OCI-LY1 (cell line): Measurements from ENCODE around the gene S100A4.
"Not testable (repeated sequence)": the region's sequence is repeated elsewhere in the genome, so short reads cannot be mapped to it uniquely, and the experiment has no call there.

Experiments
- H2AFZ ChIP-seq: fragments of 200-600 bp; sonication (generic), shearing (Covaris generic); 2 replicates; pipeline ENCODE4 v1.6.0; 2014; ENCODE audit warnings: antibody characterized with exemption, mild to moderate bottlenecking, low read length
- H3F3A ChIP-seq: fragments of 200-600 bp; sonication (generic), shearing (Covaris generic); 2 replicates; pipeline ENCODE4 v1.6.0; 2014; ENCODE audit warnings: mild to moderate bottlenecking, antibody characterized with exemption, low read length, moderate library complexity; ENCODE audit not compliant: insufficient read depth
- H3K27ac ChIP-seq: fragments of 200-600 bp; sonication (generic); 2 replicates; pipeline ENCODE4 v1.5.1; 2014; ENCODE audit warnings: low read length, mixed run types, mild to moderate bottlenecking, low read depth; ENCODE audit not compliant: poor library complexity, severe bottlenecking
- H3K27me3 ChIP-seq: fragments of 200-600 bp; sonication (generic); 2 replicates; pipeline ENCODE4 v1.6.0; 2014; ENCODE audit warnings: antibody characterized with exemption, mild to moderate bottlenecking, low read length, moderate library complexity; ENCODE audit not compliant: insufficient read depth
- H3K36me3 ChIP-seq: fragments of 200-600 bp; sonication (generic); 2 replicates; pipeline ENCODE4 v1.6.1; 2014; ENCODE audit warnings: mild to moderate bottlenecking, antibody characterized with exemption, low read length, moderate library complexity, mixed read lengths; ENCODE audit not compliant: insufficient read depth
- H3K4me1 ChIP-seq: fragments of 200-600 bp; sonication (generic); 2 replicates; pipeline ENCODE4 v1.5.1; 2014; ENCODE audit warnings: mild to moderate bottlenecking, low read length, moderate library complexity; ENCODE audit not compliant: insufficient read depth, severe bottlenecking
- H3K4me2 ChIP-seq: fragments of 200-600 bp; sonication (generic), shearing (Covaris generic); 2 replicates; pipeline ENCODE4 v1.6.1; 2014; ENCODE audit warnings: low read length
- H3K4me3 ChIP-seq: fragments of 200-600 bp; sonication (generic); 2 replicates; pipeline ENCODE4 v1.5.1; 2014; ENCODE audit warnings: low read length, low read depth, mild to moderate bottlenecking, mixed read lengths; ENCODE audit not compliant: poor library complexity, severe bottlenecking
- H3K79me2 ChIP-seq: fragments of 200-600 bp; shearing (Covaris generic); 2 replicates; pipeline ENCODE4 v1.6.1; 2016; ENCODE audit warnings: mixed run types, low read length, mixed read lengths; ENCODE audit not compliant: insufficient read depth
- H3K9ac ChIP-seq: fragments of 200-600 bp; sonication (generic), shearing (Covaris generic); 2 replicates; pipeline ENCODE4 v1.6.1; 2014; ENCODE audit warnings: mild to moderate bottlenecking, low read length, mixed read lengths
- H3K9me2 ChIP-seq: fragments of 200-600 bp; sonication (generic), shearing (Covaris generic); 2 replicates; pipeline ENCODE4 v1.6.1; 2014; ENCODE audit warnings: low read depth, mild to moderate bottlenecking, low read length, mixed read lengths
- H3K9me3 ChIP-seq: fragments of 200-600 bp; shearing (Covaris generic); 2 replicates; pipeline ENCODE4 v1.6.1; 2014; ENCODE audit warnings: low read length, mixed read lengths
- H4K20me1 ChIP-seq: fragments of 200-600 bp; sonication (generic), shearing (Covaris generic); 2 replicates; pipeline ENCODE4 v1.6.0; 2016; ENCODE audit warnings: mild to moderate bottlenecking, low read length; ENCODE audit not compliant: insufficient read depth
- CTCF ChIP-seq: fragments of 200-600 bp; sonication (generic), shearing (Covaris generic); IDR thresholded peaks from 2 replicates; pipeline ENCODE4 v1.5.1; 2017; ENCODE audit warnings: mild to moderate bottlenecking, antibody characterized with exemption, low read length, moderate library complexity, mixed read lengths
- EZH2 ChIP-seq: fragments of 200-600 bp; sonication (generic), shearing (Covaris generic); IDR thresholded peaks from 2 replicates; pipeline ENCODE4 v1.8.0; 2017; ENCODE audit warnings: borderline replicate concordance, mixed run types, mild to moderate bottlenecking, antibody characterized with exemption, low read length, moderate library complexity, mixed read lengths

S100A4 gene

GRCh38 chr1:153583976-153584375, 38.4 kb upstream of the S100A4 start:
- Histone ChIP-seq H2AFZ (no peak overlapping the region), H3K4me1 (no peaks in the 10 kb centered on the region), H4K20me1 (no peaks in the 10 kb centered on the region)

GRCh38 chr1:153583514-153583913, 37.9 kb upstream of the S100A4 start:
- H3K9ac ChIP-seq, H3F3A ChIP-seq, H3K79me2 ChIP-seq, H3K27me3 ChIP-seq, H2AFZ ChIP-seq, H3K4me3 ChIP-seq, H3K4me1 ChIP-seq, H3K36me3 ChIP-seq, H3K9me3 ChIP-seq, H3K4me2 ChIP-seq, H3K9me2 ChIP-seq, H4K20me1 ChIP-seq, H3K27ac ChIP-seq: not testable (repeated sequence)

More at GRCh38 chr1:153583976-153584375, 38.4 kb upstream of the S100A4 start:
- Histone ChIP-seq H3K36me3 (no peaks in the 10 kb centered on the region), H3K9ac (no peak overlapping the region), H3K27me3 (no peaks in the 10 kb centered on the region), H3K9me2 (no peaks in the 10 kb centered on the region; the same call in 1 of the 2 replicates), H3K4me2 (no peak overlapping the region), H3F3A (no peaks in the 10 kb centered on the region), H3K27ac (no peak overlapping the region), H3K79me2 (no peaks in the 10 kb centered on the region), H3K9me3 (no peaks in the 10 kb centered on the region), H3K4me3 (no peak overlapping the region)
- TF ChIP-seq EZH2 (no peak), CTCF (no peak)

GRCh38 chr1:153582836-153583235, 37.2 kb upstream of the S100A4 start:
- H3K9me3 ChIP-seq, H3K4me3 ChIP-seq, H3K79me2 ChIP-seq, H4K20me1 ChIP-seq, H3K4me2 ChIP-seq, H3K27ac ChIP-seq, H3K4me1 ChIP-seq, H2AFZ ChIP-seq, H3K9ac ChIP-seq, H3K9me2 ChIP-seq, H3K36me3 ChIP-seq, H3F3A ChIP-seq, H3K27me3 ChIP-seq: not testable (repeated sequence)

- no peak overlapping the region for H3K4me2 ChIP-seq
- H3K9me3 ChIP-seq, result no peaks in the 10 kb centered on the region
- no peaks in the 10 kb centered on the region for H3K36me3 ChIP-seq
- H3K4me1 ChIP-seq, result no peaks in the 10 kb centered on the region
- H3K4me3 ChIP-seq, result no peak overlapping the region
- no peaks in the 10 kb centered on the region for H4K20me1 ChIP-seq
- no peaks in the 10 kb centered on the region for H3F3A ChIP-seq
- no peak overlapping the region for H3K27ac ChIP-seq
- H3K79me2 ChIP-seq, result no peaks in the 10 kb centered on the region
- H3K9me2 ChIP-seq, result no peaks in the 10 kb centered on the region; the same call in 1 of the 2 replicates
- TF ChIP-seq EZH2 (no peak), CTCF (no peak)
- no peak overlapping the region for H3K9ac ChIP-seq
- no peak overlapping the region for H2AFZ ChIP-seq
- H3K27me3 ChIP-seq, result no peaks in the 10 kb centered on the region
Observed at GRCh38 chr1:153578936-153579335, 33.3 kb upstream of the S100A4 start.
